ENCODE measurements around the gene CRYZ.

The CRYZ gene

DNA sequence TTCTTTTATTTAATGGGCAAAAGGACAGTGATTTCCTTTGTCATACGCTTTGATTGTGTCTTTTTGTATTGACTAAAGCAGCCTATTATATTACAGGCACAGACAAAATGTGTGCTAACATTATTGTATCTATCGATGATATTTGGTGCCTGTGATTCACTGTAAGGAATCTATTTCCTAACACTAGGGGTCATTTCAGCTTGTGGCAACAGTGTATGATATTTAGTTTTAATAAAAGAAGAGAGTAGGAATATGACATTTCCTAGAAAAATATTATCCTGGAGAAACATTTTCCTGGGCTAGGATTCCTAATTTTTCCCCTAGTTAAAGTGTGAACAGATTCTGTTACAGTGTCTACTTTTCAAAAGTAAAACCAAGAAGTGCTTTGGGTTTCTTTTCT is 42.9 kb upstream of the CRYZ start:
- Histone ChIP-seq H3K4me3 (IDR thresholded peaks at IDR 0.05; ENCODE audit: insufficient read depth, low read depth, low read length) (no peak overlapping the region), H3K9ac (peak overlapping the region; percentile 35; the same call in 1 of the 2 replicates), H3K79me2 (ENCODE audit: insufficient read depth, low read depth) (no peaks in the 10 kb centered on the region), H2AFZ (ENCODE audit: low read depth) (no peak overlapping the region), H3K36me3 (ENCODE audit: insufficient read depth) (no peaks in the 10 kb centered on the region), H3K4me1 (ENCODE audit: low read depth, poor library complexity, severe bottlenecking) (peaks cover 36% of the 10 kb centered on the region), H4K20me1 (ENCODE audit: insufficient read depth) (no peaks in the 10 kb centered on the region), H3K27ac (peak overlapping the region; percentile 67; the same call in 1 of the 2 replicates), H3K4me2 (0 out of 2 replicates have a peak overlapping the region, but pooled peaks have one; percentile 9), H3K27me3 (ENCODE audit: insufficient read depth, low read depth) (no peaks in the 10 kb centered on the region)
- TF ChIP-seq, protein P1, sequence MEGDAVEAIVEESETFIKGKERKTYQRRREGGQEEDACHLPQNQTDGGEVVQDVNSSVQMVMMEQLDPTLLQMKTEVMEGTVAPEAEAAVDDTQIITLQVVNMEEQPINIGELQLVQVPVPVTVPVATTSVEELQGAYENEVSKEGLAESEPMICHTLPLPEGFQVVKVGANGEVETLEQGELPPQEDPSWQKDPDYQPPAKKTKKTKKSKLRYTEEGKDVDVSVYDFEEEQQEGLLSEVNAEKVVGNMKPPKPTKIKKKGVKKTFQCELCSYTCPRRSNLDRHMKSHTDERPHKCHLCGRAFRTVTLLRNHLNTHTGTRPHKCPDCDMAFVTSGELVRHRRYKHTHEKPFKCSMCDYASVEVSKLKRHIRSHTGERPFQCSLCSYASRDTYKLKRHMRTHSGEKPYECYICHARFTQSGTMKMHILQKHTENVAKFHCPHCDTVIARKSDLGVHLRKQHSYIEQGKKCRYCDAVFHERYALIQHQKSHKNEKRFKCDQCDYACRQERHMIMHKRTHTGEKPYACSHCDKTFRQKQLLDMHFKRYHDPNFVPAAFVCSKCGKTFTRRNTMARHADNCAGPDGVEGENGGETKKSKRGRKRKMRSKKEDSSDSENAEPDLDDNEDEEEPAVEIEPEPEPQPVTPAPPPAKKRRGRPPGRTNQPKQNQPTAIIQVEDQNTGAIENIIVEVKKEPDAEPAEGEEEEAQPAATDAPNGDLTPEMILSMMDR (conservative IDR thresholded peaks at IDR 0.05; ENCODE audit: low read depth, low read length) = no peak

DNA sequence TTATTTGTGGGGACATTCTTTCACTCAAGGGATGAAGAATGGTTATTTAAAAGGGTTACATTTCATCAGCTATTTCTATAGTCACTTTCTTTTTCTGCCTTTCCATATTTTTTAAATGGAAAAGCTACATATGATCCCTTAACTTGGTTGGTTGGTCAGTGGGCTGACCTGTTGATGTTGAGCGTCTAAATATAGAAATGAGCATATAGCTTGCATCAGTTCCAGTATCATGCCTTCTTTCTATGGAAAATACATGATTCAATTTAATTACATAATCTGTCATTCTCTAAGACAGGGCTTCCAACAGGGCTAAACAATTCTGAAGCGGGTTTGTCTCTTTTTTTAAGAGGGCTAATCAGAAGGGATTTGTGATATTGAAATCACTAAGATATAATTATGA is 40.7 kb upstream of the CRYZ start:
- no peaks in the 10 kb centered on the region for H3K36me3 ChIP-seq (ENCODE audit: insufficient read depth)
- H3K4me2 ChIP-seq = peak overlapping the region; percentile 42; the same call in 1 of the 2 replicates
- TF ChIP-seq, protein P1 (conservative IDR thresholded peaks at IDR 0.05; ENCODE audit: low read depth, low read length) = no peak
- H3K9ac ChIP-seq = peak overlapping the region; percentile 35; the same call in 1 of the 2 replicates
- H2AFZ ChIP-seq (ENCODE audit: low read depth) = 0 out of 2 replicates have a peak overlapping the region, but pooled peaks have one; percentile 11
- H4K20me1 ChIP-seq (ENCODE audit: insufficient read depth) = no peaks in the 10 kb centered on the region
- no peaks in the 10 kb centered on the region for H3K79me2 ChIP-seq (ENCODE audit: insufficient read depth, low read depth)
- no peak overlapping the region for H3K4me3 ChIP-seq (IDR thresholded peaks at IDR 0.05; ENCODE audit: insufficient read depth, low read depth, low read length)
- H3K27me3 ChIP-seq (ENCODE audit: insufficient read depth, low read depth) = no peaks in the 10 kb centered on the region
- peaks cover 22% of the 10 kb centered on the region for H3K4me1 ChIP-seq (ENCODE audit: low read depth, poor library complexity, severe bottlenecking)
- H3K27ac ChIP-seq = peak overlapping the region; percentile 67

DNA sequence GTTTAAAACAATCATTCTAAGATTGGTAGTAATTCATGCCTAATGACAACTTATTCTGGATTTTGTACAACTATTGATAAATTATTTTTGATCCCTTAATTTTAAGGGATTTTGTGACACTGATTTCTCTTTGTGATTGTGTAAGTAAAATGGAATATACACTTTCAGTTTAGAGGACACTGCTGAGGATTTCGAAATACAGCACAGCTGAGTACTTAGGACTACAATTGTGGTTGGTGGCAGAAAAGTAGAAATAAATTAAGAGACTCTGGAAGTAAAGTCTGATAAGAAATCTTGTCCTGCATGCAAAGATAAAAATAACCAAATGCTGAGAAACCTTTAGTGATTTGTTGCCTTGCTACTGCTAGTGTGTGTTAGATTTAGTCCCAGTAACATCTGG is 40.1 kb upstream of the CRYZ start:
- TF ChIP-seq, protein P1 (conservative IDR thresholded peaks at IDR 0.05; ENCODE audit: low read depth, low read length) = no peak
- Histone ChIP-seq H3K4me1 (ENCODE audit: low read depth, poor library complexity, severe bottlenecking) (peaks cover 22% of the 10 kb centered on the region), H2AFZ (ENCODE audit: low read depth) (0 out of 2 replicates have a peak overlapping the region, but pooled peaks have one; percentile 11), H3K9ac (peak overlapping the region; percentile 35; the same call in 1 of the 2 replicates), H3K27ac (peak overlapping the region; percentile 67), H3K4me2 (peak overlapping the region; percentile 42), H3K36me3 (ENCODE audit: insufficient read depth) (no peaks in the 10 kb centered on the region), H3K27me3 (ENCODE audit: insufficient read depth, low read depth) (no peaks in the 10 kb centered on the region), H3K79me2 (ENCODE audit: insufficient read depth, low read depth) (no peaks in the 10 kb centered on the region), H4K20me1 (ENCODE audit: insufficient read depth) (no peaks in the 10 kb centered on the region), H3K4me3 (IDR thresholded peaks at IDR 0.05; ENCODE audit: insufficient read depth, low read depth, low read length) (no peak overlapping the region)

DNA sequence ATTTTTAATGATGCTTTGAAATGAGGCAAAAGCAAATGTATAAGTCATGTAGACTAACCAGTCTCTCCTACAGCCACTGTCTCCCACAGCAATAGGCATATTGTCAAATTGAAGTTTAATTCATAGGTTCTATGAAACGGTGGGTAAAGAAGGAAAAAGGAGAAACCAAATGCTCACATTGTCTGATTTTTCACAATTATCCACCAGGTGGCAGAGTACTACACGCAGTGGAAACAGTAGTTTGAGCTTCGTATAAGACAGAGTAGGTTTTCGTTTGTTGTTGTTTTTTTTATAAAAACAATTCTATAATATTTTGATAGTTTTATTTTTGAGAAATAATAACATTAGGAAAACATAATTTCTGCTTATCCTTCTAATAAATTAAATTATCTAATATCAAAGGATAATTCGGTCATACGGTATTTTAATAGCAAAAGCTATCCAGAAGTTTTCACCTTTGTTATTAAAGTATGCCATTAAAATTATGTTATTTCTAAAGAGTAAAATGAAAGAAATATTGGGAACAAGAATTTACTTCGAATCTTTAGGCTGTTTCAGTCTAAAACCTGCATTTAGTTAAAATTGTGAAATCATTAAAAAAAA is 39.2 kb upstream of the CRYZ start:
- Histone ChIP-seq H3K4me1 (ENCODE audit: low read depth, poor library complexity, severe bottlenecking) (peaks cover 22% of the 10 kb centered on the region), H3K27ac (peak overlapping the region; percentile 67; the same call in 1 of the 2 replicates), H3K79me2 (ENCODE audit: insufficient read depth, low read depth) (no peaks in the 10 kb centered on the region), H2AFZ (ENCODE audit: low read depth) (no peak overlapping the region), H3K9ac (no peak overlapping the region), H3K36me3 (ENCODE audit: insufficient read depth) (no peaks in the 10 kb centered on the region), H3K4me2 (peak overlapping the region; percentile 42), H3K4me3 (IDR thresholded peaks at IDR 0.05; ENCODE audit: insufficient read depth, low read depth, low read length) (no peak overlapping the region), H3K27me3 (ENCODE audit: insufficient read depth, low read depth) (no peaks in the 10 kb centered on the region), H4K20me1 (ENCODE audit: insufficient read depth) (no peaks in the 10 kb centered on the region)
- TF ChIP-seq, protein P1 (conservative IDR thresholded peaks at IDR 0.05; ENCODE audit: low read depth, low read length) = peak; percentile 72

Data from KMS-11 (cell line).